Sigmoid colon (tissue), 3 donors: ENCODE results near the gene UBE2Q2.
"Not testable (repeated sequence)": the region's sequence is repeated elsewhere in the genome, so short reads cannot be mapped to it uniquely, and the experiment has no call there.

Experiments
- CTCF ChIP-seq, 4 experiments: fragments of 450-650 bp in 3 of 4; fragments of 200-600 bp in 1 of 4; IDR thresholded peaks; one replicate each; pipeline ENCODE4 v1.5.1; 2016 to 2019; ENCODE audit warnings: antibody characterized with exemption in 4 of 4, mild to moderate bottlenecking in 3 of 4, moderate library complexity in 2 of 4
- POLR2A ChIP-seq, 2 donors: fragments of 450-650 bp; IDR thresholded peaks; one replicate each; pipeline ENCODE4 v1.6.1; 2016; ENCODE audit warnings: antibody characterized with exemption in 2 of 2, mild to moderate bottlenecking in 2 of 2, moderate library complexity in 2 of 2

DNA sequence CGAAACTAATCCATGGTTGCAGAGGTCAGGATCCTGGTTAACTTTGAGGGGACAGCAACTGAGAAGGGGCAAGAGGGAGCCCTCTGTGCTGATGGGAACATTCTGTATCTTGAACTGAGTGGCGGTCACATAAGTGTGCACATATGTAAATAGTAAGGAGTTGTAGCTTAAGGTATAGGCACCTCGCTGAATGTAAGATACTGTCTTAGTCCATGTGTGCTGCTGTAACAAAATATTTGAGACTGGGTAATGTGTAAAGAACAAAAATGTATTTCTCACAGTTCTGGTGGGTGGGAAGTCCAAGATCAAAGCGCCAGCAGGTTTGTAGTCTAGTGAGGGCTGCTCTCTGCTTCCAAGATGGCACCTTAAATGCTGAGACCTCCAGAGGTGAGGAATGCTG, 42.8 kb upstream of the UBE2Q2 start:
- TF ChIP-seq POLR2A, CTCF (IDR thresholded peaks at IDR 0.05): not testable (repeated sequence)
